LNCaP clone FGC (cell line): ENCODE measurements around the gene USP46.
A peak's percentile ranks its signal among the peaks of the same experiment; 100 is the strongest.

ENCODE experiments used
- DNase-seq: peaks from one replicate; pipeline ENCODE4 v3.0.0-alpha.2; 2011; ENCODE audit warnings: low read depth
- H3K4me3 ChIP-seq: 2 replicates; pipeline ENCODE4 v1.5.1; 2011; ENCODE audit warnings: mild to moderate bottlenecking, low read depth, low read length, control low read depth
- CTCF ChIP-seq: IDR thresholded peaks from 2 replicates; pipeline ENCODE4 v1.5.1; 2012; ENCODE audit warnings: mild to moderate bottlenecking; ENCODE audit not compliant: control insufficient read depth, insufficient read depth; ENCODE audit errors: extremely low read depth

Gene USP46

DNA sequence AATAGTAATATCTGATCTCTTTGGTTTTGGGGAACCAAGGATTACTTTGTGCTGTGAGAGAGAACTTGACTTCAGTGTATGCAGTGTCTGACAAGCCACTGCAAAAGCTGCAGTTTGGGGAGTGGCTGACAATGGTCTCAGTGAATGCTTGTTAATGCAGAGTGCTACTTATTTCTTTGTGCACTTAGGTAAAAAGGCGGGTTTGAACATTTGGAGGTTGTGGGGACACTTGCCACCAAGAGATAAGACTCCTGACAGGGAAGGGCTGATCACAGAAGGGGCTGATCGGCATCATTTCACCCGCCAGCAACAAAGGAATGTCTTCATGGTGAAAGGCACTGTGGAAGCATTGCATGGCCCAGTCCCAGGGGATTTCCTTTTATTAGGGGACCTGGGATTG, 28.6 kb upstream of the USP46 start:
- TF ChIP-seq CTCF: no peak
- no peak for DNase-seq

DNA sequence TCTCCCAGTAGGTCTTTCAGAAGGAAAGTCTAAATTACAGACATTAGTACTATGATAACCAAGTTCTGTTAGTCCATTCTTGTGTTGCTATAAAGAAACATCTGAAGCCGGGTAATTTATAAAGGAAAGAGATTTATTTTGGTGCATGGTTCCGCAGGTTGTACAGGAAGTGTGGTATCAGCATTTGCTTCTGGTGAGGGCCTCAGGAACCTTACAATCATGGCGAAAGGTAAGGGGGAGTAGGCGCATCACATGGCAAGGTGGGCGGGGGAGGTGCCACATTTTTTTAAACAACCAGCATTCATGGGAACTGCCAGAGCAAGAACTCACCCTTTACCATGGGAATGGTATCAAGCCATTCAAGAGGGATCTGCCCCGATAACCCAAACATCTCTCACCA, 26.2 kb upstream of the USP46 start:
- H3K4me3 ChIP-seq: no peak overlapping the region
- TF ChIP-seq CTCF: no peak
- DNase-seq: no peak

More for the DNA sequence above, 28.6 kb upstream of the USP46 start:
- no peak overlapping the region for H3K4me3 ChIP-seq

- H3K4me3 ChIP-seq: no peak overlapping the region
- no peak for DNase-seq
- no peak for TF ChIP-seq CTCF
These were observed 25.8 kb upstream of the USP46 start for GRCh38 chr4:52684896-52685295.

- no peak for DNase-seq
- H3K4me3 ChIP-seq: no peak overlapping the region
- TF ChIP-seq CTCF: no peak
These were observed 21.3 kb upstream of the USP46 start for GRCh38 chr4:52680381-52680780.

- DNase-seq: no peak
- TF ChIP-seq CTCF: no peak
- no peak overlapping the region for H3K4me3 ChIP-seq
These were observed 17.4 kb upstream of the USP46 start for GRCh38 chr4:52676536-52676935.

- no peak overlapping the region for H3K4me3 ChIP-seq
- no peak for DNase-seq
- TF ChIP-seq CTCF: no peak
These were observed 16.0 kb upstream of the USP46 start for GRCh38 chr4:52675111-52675510.

DNA sequence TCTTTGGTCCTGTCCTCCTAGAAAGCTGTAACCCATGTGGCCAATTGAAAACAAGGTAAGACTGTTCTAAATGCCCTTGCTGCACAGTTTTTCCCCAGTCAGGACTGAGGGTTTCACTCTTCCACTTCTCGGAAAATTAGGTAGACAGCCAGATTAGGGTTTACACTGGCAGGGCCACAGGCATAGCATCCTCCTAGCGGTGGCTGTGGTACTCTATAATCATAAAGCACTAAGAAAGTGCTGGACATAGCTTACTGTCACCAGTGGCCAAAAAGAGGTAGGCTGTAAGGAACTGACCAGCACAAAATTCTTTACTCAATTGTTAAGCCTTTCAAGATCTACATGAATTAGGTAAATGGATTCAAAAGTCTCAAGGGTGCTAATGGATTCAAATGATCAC, 11.6 kb upstream of the USP46 start:
- no peak for DNase-seq
- peak; percentile 46 for TF ChIP-seq CTCF
- no peak overlapping the region for H3K4me3 ChIP-seq
